ENCODE measurements around the gene PPM1L. TPM values are rescaled to one million over a fixed set of nuclear protein-coding genes. Genes with fewer than 3 reads are reported as not detected.

Gene PPM1L
- total RNA-seq, 2 experiments from 2014 or later, result 2.2 to 2.7 TPM

DNA sequence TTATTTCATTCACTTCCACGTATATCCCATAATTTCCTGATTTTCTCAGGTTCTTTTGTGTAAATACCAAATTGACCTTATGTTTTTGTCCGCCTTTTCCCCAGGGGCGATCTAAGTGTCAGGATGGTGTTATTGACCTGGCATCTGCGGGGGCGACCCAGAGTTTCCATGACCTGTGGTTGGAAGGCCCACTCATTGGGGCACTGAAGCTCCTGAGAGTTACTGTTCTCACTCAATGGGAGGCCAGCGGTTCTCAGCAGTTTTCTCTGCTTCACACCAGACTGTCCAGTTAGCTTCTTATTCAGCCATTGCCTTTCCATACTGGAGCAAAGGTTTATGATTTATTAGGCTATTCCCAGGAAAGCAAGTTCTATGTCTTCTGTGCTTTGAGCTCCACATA, 295.8 kb downstream of the PPM1L start:
- no peak for DNase-seq
- ChIA-PET POLR2A (no interaction called here), CTCF (no interaction called here)
- Mint-ChIP-seq H3K4me1 (ENCODE audit: low read depth) (no peaks in the 10 kb centered on the region), H3K4me3 (no peak overlapping the region), H3K9me3 (peaks cover 10% of the 10 kb centered on the region), H3K27ac (no peak overlapping the region), H3K27me3 (no peaks in the 10 kb centered on the region), H3K36me3 (no peaks in the 10 kb centered on the region)
- intact Hi-C loops (cut with micrococcal nuclease), result no loop called here

DNA sequence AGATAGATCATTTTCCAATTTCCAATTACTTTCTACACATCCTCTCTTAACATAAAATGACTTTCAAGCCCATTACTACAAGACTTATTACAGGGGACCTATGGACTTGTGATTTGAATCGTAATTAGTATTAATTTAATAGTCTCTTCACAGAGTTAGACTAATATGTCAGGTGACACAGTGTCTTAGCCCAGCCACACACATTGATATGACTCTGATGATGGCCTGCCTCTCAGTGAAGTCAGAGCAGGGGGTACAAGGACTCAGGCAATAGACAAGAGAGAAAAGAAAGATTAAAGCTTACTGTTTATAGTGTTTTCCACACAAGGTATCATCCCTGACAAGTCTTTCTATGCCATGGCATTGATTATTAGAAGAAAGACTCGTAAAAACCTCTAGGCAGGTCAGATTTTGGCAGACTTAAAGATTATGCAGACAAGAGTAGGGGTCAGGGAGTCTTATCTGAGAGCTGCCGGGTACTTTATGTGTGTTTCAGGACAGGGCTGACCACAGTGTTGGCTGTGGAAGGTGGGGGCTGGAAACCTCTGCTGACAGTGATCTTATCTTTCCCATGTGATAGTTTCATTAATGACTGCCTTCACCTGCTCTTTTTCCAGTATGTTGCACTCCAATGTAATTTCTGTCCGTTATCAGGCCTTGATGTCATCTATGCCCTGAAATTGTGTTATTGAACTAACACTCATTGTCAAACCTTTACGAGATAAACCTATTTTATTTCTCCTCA, 299.0 kb downstream of the PPM1L start:
- H3K9me3 Mint-ChIP-seq, result no peaks in the 10 kb centered on the region
- no peak overlapping the region for H3K27ac Mint-ChIP-seq
- no peaks in the 10 kb centered on the region for H3K36me3 Mint-ChIP-seq
- no peaks in the 10 kb centered on the region for H3K27me3 Mint-ChIP-seq
- H3K4me1 Mint-ChIP-seq (ENCODE audit: low read depth), result no peaks in the 10 kb centered on the region
- intact Hi-C loops (cut with micrococcal nuclease), result no loop called here
- H3K4me3 Mint-ChIP-seq, result no peak overlapping the region
- no peak for DNase-seq
- ChIA-PET POLR2A (no interaction called here), CTCF (no interaction called here)

DNA sequence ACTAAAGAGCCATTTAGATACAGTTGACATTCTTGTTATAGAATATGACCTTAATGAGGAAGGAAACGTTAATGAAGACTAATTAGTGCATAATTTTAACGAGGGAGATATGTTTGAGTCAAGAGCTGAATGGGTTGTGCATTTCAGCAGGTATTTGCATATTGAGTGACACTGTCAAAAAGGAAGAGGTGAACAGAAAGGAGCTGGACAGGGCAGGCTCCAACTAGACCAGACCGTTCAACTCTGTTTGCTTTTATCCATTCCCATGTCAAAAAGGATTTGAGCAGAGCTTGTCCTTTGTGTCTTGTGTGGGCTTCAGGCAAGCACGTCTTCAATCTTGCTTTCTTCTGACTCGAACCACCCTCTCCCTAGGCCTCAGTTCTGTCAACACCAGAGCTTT, 308.4 kb downstream of the PPM1L start:
- intact Hi-C loops (cut with micrococcal nuclease), result no loop called here
- no peaks in the 10 kb centered on the region for H3K36me3 Mint-ChIP-seq
- no peaks in the 10 kb centered on the region for H3K9me3 Mint-ChIP-seq
- H3K27ac Mint-ChIP-seq, result no peak overlapping the region
- no peaks in the 10 kb centered on the region for H3K4me1 Mint-ChIP-seq (ENCODE audit: low read depth)
- CTCF ChIA-PET, result no interaction called here
- H3K27me3 Mint-ChIP-seq, result no peaks in the 10 kb centered on the region
- H3K4me3 Mint-ChIP-seq, result no peak overlapping the region
- POLR2A ChIA-PET, result no interaction called here
- no peak for DNase-seq

DNA sequence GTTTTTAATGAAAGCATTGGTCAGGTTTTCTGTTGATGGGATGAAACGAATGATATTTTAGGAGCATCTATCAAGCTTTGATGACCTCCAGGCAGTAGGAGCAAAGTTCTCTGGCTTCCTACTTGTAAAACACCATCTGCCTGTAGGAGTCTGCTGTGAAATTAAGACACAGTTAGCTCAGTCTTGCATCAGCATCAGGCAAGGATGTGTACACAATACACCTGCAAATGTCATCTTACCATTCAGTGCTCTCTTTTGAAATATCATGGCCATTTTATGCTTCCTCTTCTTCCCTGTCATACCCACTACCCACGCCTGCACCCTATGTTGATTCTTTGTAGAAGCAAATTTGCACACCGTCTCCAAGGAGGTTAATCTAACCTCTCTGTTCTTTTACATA, 310.9 kb downstream of the PPM1L start:
- H3K27ac Mint-ChIP-seq, result no peak overlapping the region
- intact Hi-C loops (cut with micrococcal nuclease), result no loop called here
- H3K4me1 Mint-ChIP-seq (ENCODE audit: low read depth), result peaks cover 8% of the 10 kb centered on the region
- ChIA-PET POLR2A (no interaction called here), CTCF (no interaction called here)
- no peaks in the 10 kb centered on the region for H3K27me3 Mint-ChIP-seq
- no peak overlapping the region for H3K4me3 Mint-ChIP-seq
- no peak for DNase-seq
- no peaks in the 10 kb centered on the region for H3K9me3 Mint-ChIP-seq
- H3K36me3 Mint-ChIP-seq, result no peaks in the 10 kb centered on the region

DNA sequence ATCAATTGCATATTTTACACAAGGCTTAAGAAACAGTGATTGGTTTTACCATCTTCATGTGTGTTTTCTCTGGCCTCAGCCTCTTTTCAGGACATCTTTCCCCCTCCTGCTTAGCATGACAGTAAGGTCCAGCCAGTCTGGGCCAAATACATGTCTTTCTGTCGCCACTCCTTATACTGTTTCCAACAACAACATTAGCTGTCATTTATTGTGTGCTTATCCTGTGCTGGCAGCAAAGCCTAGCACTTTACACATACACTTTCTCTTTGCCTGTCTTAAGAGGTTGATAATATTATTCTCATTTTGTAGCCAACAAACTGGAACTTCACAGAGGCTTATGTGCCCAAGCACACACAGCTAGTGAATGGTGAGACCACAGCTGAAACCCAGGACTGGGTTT, 311.3 kb downstream of the PPM1L start:
- no peak overlapping the region for H3K27ac Mint-ChIP-seq
- H3K4me1 Mint-ChIP-seq (ENCODE audit: low read depth), result peaks cover 9% of the 10 kb centered on the region
- no peak for DNase-seq
- H3K9me3 Mint-ChIP-seq, result no peaks in the 10 kb centered on the region
- H3K36me3 Mint-ChIP-seq, result no peaks in the 10 kb centered on the region
- intact Hi-C loops (cut with micrococcal nuclease), result no loop called here
- POLR2A ChIA-PET, result no interaction called here
- CTCF ChIA-PET, result no interaction called here
- H3K4me3 Mint-ChIP-seq, result no peak overlapping the region
- H3K27me3 Mint-ChIP-seq, result no peaks in the 10 kb centered on the region

DNA sequence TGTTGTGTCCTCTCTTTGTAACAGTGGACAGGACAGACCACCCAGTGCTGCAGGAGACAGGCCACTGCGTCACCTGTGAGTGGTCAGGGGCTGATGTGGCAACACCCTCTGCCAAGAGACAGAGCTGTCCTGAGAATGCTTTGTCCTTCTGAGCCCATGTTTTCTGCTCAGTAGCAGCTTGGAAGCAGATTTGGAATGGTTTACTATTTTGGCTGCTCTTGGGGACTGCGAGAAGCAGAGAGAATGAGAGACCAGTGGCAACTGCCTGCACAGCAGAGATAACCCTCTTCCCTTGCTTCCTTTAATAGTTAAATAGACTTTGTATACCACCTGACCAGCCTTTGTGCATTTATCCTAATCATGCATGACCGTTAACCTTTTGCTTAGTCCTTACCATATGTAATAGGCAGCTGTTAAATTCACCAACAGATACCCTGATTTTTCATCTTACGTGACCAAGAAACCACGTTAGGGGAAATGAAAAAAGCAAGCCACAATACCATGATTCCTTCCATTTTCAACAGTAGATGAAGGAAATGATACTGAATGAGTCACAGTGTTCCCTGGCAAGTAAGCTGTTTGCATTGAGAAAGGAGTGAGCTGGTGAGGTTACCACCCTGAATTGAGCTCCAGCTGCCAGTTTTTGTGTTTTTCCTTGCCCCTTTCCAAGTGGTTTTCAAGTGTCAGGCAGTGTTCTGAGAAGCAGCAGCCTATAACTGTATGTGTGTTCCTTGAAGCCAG, 313.6 kb downstream of the PPM1L start:
- H3K36me3 Mint-ChIP-seq, result no peaks in the 10 kb centered on the region
- intact Hi-C loops (cut with micrococcal nuclease), result no loop called here
- no peaks in the 10 kb centered on the region for H3K9me3 Mint-ChIP-seq
- H3K27me3 Mint-ChIP-seq, result no peaks in the 10 kb centered on the region
- no peak overlapping the region for H3K27ac Mint-ChIP-seq
- H3K4me1 Mint-ChIP-seq (ENCODE audit: low read depth), result peaks cover 12% of the 10 kb centered on the region
- H3K4me3 Mint-ChIP-seq, result no peak overlapping the region
- POLR2A ChIA-PET, result interaction anchor here (0.7 kb wide), 1 partner anchor 268 kb away, joined by 4 read pairs; no protein-coding TSS in a partner anchor
- no peak for DNase-seq
- CTCF ChIA-PET, result no interaction called here

DNA sequence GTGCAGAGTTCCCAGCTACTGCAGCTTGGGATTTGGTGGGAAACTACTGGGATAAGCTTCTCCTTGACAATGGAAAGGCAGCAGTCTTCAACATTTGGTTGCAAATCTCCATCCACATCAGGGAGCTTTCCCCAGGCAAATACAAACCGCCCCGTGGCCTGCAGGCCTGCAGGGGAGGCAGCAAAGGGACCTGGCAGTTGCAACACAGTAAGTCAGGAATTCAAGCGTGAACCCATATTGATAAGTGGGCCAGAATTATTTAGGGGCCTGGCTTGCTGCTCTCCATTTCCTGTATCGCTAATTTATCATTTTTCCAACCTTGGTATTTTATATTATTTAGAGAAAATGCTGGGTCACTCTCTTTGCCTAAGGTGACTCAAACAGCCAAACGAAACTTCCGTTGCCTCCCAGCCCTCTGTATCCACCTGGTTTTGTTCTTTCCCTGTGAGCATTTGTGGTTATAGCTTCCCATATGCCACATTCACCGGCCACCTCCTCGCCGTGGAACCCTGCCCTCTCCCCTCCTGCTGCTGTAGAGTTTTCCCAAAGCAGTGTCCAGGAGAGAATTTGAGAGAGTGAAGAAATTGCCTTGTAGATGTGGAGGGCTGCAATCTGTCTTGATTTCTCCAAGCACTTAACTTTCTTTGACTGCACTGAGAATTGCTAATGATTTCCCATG, 314.4 kb downstream of the PPM1L start:
- DNase-seq, result no peak
- intact Hi-C loops (cut with micrococcal nuclease), result no loop called here
- H3K36me3 Mint-ChIP-seq, result no peaks in the 10 kb centered on the region
- POLR2A ChIA-PET, result no interaction called here
- no peaks in the 10 kb centered on the region for H3K9me3 Mint-ChIP-seq
- H3K4me1 Mint-ChIP-seq (ENCODE audit: low read depth), result peaks cover 12% of the 10 kb centered on the region
- no peak overlapping the region for H3K4me3 Mint-ChIP-seq
- H3K27me3 Mint-ChIP-seq, result no peaks in the 10 kb centered on the region
- H3K27ac Mint-ChIP-seq, result no peak overlapping the region
- CTCF ChIA-PET, result no interaction called here

DNA sequence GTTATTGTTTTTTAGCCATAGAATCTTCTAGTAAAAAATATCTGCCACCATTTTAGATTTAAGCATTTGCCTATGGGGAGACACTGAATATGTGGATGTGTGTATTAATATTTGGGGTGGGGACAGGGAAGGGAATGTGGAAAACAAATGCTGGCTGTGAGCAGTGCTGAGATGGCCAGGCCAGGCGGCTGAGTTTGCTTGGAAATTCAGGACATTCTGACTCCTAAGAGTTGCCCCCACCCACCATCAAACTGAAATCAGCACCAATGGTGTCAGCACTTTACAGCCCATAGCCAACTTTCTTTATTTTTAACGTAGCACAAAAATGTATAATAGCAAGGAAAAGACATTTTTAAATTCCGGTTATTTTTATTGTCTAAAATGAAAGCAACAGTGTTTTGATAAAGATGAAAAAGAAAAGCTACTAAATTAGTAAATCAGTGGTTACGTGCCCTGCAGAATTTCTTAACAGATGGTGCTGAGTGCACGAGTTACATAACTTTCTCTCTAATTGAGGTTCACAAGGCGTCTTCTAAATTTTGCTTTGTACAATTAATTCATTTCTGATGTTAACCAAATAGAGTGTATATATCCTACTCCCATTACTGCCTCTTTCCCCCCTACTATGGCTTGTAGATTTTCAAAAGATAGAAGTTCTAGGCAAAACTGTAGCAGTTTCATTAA, 315.1 kb downstream of the PPM1L start:
- POLR2A ChIA-PET, result no interaction called here
- H3K27me3 Mint-ChIP-seq, result no peaks in the 10 kb centered on the region
- H3K9me3 Mint-ChIP-seq, result no peaks in the 10 kb centered on the region
- intact Hi-C loops (cut with micrococcal nuclease), result no loop called here
- no peaks in the 10 kb centered on the region for H3K36me3 Mint-ChIP-seq
- CTCF ChIA-PET, result interaction anchor here (1.2 kb wide), 1 partner anchor 26 kb away, joined by 3 read pairs; no protein-coding TSS in a partner anchor
- DNase-seq, result no peak
- H3K4me3 Mint-ChIP-seq, result no peak overlapping the region
- no peak overlapping the region for H3K27ac Mint-ChIP-seq
- peaks cover 12% of the 10 kb centered on the region for H3K4me1 Mint-ChIP-seq (ENCODE audit: low read depth)

DNA sequence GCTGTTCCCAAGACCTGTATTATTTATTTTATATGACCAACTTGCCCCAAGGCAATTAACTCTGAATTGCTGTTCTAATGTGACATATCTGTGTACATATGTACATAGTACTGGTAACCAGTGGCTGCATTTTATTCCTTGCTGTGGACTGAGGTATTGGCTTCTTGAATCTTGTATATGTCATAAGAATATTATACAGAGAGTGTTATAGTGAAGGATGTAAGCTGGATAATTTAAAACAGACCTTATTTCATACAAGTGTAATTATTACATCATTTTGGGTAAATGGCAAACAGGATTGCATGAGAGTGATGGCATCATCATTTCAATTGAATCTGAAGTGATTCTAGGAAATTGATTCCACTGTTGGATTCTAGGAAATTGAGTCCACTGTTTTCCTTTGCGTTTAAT, 316.2 kb downstream of the PPM1L start:
- intact Hi-C loops (cut with micrococcal nuclease), result no loop called here
- Mint-ChIP-seq H3K27me3 (peaks cover 7% of the 10 kb centered on the region), H3K4me1 (ENCODE audit: low read depth) (peaks cover 13% of the 10 kb centered on the region), H3K4me3 (no peak overlapping the region), H3K9me3 (no peaks in the 10 kb centered on the region), H3K27ac (no peak overlapping the region), H3K36me3 (no peaks in the 10 kb centered on the region)
- CTCF ChIA-PET, result interaction anchor here (1.2 kb wide), 1 partner anchor 25 kb away, joined by 3 read pairs; no protein-coding TSS in a partner anchor
- DNase-seq, result no peak
- POLR2A ChIA-PET, result no interaction called here

DNA sequence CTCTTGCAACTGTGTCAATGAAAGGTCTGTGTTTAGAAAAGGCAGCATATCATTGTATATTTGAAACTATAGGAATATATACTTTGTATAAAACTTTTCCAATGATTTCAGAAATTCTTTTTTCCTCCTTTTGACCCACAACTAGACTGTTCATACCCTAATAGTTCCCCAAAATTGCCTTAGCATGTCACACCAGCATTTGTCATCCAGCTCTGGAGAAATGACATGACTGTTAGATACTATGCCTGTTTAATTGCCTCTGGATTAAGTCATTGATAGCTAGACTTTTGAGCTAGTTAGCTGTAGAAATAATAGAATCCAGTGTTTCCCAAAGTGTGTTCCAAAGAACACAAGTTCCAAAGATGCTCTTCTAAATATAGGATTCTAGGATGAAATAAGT, 316.7 kb downstream of the PPM1L start:
- Mint-ChIP-seq H3K9me3 (no peaks in the 10 kb centered on the region), H3K27ac (no peak overlapping the region), H3K4me3 (no peak overlapping the region), H3K36me3 (no peaks in the 10 kb centered on the region), H3K27me3 (peaks cover 8% of the 10 kb centered on the region), H3K4me1 (ENCODE audit: low read depth) (peaks cover 15% of the 10 kb centered on the region)
- ChIA-PET POLR2A (no interaction called here), CTCF (no interaction called here)
- intact Hi-C loops (cut with micrococcal nuclease), result no loop called here
- DNase-seq, result no peak

DNA sequence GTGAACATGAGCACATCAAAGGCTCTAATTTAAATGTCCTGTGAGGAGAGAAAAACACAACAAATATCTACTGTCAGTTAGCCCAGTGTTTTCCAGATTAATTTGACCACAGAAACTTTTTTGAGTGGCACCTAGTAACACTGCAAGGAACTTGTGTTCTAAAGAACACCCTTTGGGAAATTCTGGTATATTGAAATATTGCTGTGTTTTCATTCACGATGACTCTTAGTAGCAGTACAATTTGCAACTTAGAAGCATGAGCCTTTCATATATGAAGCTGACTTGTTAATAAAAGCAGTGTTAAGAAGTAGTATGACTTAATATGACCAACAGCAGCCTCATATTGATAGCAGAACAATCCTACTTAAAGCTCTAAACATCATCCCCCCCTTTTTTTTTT, 317.1 kb downstream of the PPM1L start:
- CTCF ChIA-PET, result no interaction called here
- Mint-ChIP-seq H3K4me1 (ENCODE audit: low read depth) (peaks cover 18% of the 10 kb centered on the region), H3K27me3 (peaks cover 8% of the 10 kb centered on the region), H3K27ac (no peak overlapping the region), H3K36me3 (no peaks in the 10 kb centered on the region), H3K4me3 (no peak overlapping the region), H3K9me3 (no peaks in the 10 kb centered on the region)
- no peak for DNase-seq
- POLR2A ChIA-PET, result no interaction called here
- intact Hi-C loops (cut with micrococcal nuclease), result no loop called here

DNA sequence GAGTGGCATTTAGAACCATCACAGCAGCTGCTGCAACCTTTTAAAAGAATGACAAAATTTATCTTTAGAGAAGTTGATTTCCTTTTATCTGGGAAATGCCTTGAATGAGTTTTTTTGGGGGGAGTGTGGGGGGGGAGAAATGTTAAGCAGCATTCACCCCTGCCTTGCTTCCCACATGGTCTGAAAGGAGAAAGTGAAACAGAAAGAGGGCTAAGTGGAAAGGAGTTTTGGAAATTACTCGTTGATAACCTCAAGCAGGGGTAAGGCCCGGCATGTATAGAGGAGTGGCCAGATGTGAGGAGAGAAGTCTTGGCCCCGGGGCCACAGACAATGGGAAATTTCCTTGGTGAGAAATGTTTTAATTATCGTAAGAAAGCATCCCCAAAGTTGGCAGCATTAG, 325.6 kb downstream of the PPM1L start:
- CTCF ChIA-PET, result no interaction called here
- no peak for DNase-seq
- no peaks in the 10 kb centered on the region for H3K9me3 Mint-ChIP-seq
- peaks cover 5% of the 10 kb centered on the region for H3K27me3 Mint-ChIP-seq
- H3K27ac Mint-ChIP-seq, result no peak overlapping the region
- POLR2A ChIA-PET, result no interaction called here
- intact Hi-C loops (cut with micrococcal nuclease), result no loop called here
- no peaks in the 10 kb centered on the region for H3K36me3 Mint-ChIP-seq
- no peak overlapping the region for H3K4me3 Mint-ChIP-seq
- peaks cover 8% of the 10 kb centered on the region for H3K4me1 Mint-ChIP-seq (ENCODE audit: low read depth)

All from activated CD4-positive, alpha-beta memory T cell treated with anti-CD3 and anti-CD28 coated beads for 36 hours (primary cell).